NCI-H1436 (cell line): ENCODE data around the gene GPER1.
"Not testable (repeated sequence)": the region's sequence is repeated elsewhere in the genome, so short reads cannot be mapped to it uniquely, and the experiment has no call there.

Experiments used
- DNase-seq: peaks from one replicate; lab custom pipeline; 2025; lab: John Stamatoyannopoulos, UW

The GPER1 gene

GRCh38 chr7:1121476-1121875 lies 33.6 kb downstream of the GPER1 start:
- no peak for DNase-seq

- DNase-seq, result no peak
These were observed 34.2 kb downstream of the GPER1 start for GRCh38 chr7:1121886-1122831.

GRCh38 chr7:1122832-1123501 lies 35.1 kb downstream of the GPER1 start:
- DNase-seq, result no peak

GRCh38 chr7:1123715-1124114 lies 35.8 kb downstream of the GPER1 start:
- DNase-seq, result no peak

GRCh38 chr7:1124164-1124563 lies 36.3 kb downstream of the GPER1 start:
- DNase-seq, result no peak

- DNase-seq, result no peak
These were observed 37.1 kb downstream of the GPER1 start for GRCh38 chr7:1124816-1125602.

GRCh38 chr7:1125603-1125969 lies 37.7 kb downstream of the GPER1 start:
- DNase-seq, result no peak

GRCh38 chr7:1127001-1127400 lies 39.1 kb downstream of the GPER1 start:
- DNase-seq, result no peak

- no peak for DNase-seq
These were observed 41.5 kb downstream of the GPER1 start for GRCh38 chr7:1129431-1129830.

- no peak for DNase-seq
These were observed 42.4 kb downstream of the GPER1 start for GRCh38 chr7:1130021-1130990.

- DNase-seq, result no peak
These were observed 43.8 kb downstream of the GPER1 start for GRCh38 chr7:1131471-1132265.

GRCh38 chr7:1134951-1135350 lies 47.0 kb downstream of the GPER1 start:
- DNase-seq, result no peak

- DNase-seq, result no peak
These were observed 49.1 kb downstream of the GPER1 start for GRCh38 chr7:1136841-1137516.

- DNase-seq, result no peak
These were observed 49.7 kb downstream of the GPER1 start for GRCh38 chr7:1137517-1138167.

- DNase-seq, result no peak
These were observed 52.7 kb downstream of the GPER1 start for GRCh38 chr7:1140476-1141104.

- no peak for DNase-seq
These were observed 53.7 kb downstream of the GPER1 start for GRCh38 chr7:1141651-1142050.

- DNase-seq, result no peak
These were observed 54.2 kb downstream of the GPER1 start for GRCh38 chr7:1142051-1142635.

GRCh38 chr7:1143031-1143430 lies 55.1 kb downstream of the GPER1 start:
- DNase-seq, result not testable (repeated sequence)
